ENCODE results near the gene OAT. TPM values are rescaled to one million over a fixed set of nuclear protein-coding genes. Genes with fewer than 3 reads are reported as not detected.
"Not testable (repeated sequence)": the region's sequence is repeated elsewhere in the genome, so short reads cannot be mapped to it uniquely, and the experiment has no call there.

Gene OAT
- total RNA-seq, 1 experiment from 2014 or later: 25.2 TPM

- no peak overlapping the region for H3K27ac ChIP-seq (ENCODE audit: low read depth, low read length, poor library complexity, severe bottlenecking)
- CTCF ChIA-PET: no interaction called here
- intact Hi-C loops (cut with micrococcal nuclease; ENCODE audit: unreplicated experiment): no loop called here
- H3K4me3 ChIP-seq (ENCODE audit: low read depth, low read length, poor library complexity, severe bottlenecking): no peak overlapping the region
- no peak for DNase-seq (ENCODE audit: low spot score)
- POLR2A ChIA-PET (ENCODE audit: low non-redundant PET): no interaction called here
- no peaks in the 10 kb centered on the region for H3K9me3 ChIP-seq (ENCODE audit: low read depth, low read length, poor library complexity, severe bottlenecking)
- BruUV-seq (replicated peaks): no TSS peak
- peaks cover 43% of the 10 kb centered on the region for H3K27me3 ChIP-seq (replicated peaks; ENCODE audit: insufficient read depth, low read depth, low read length, poor library complexity)
- no peaks in the 10 kb centered on the region for H3K4me1 ChIP-seq (ENCODE audit: insufficient read depth, low read length, poor library complexity, severe bottlenecking)
- no peak for TF ChIP-seq CTCF (conservative IDR thresholded peaks at IDR 0.05; ENCODE audit: low read depth, low read length)
- TF ChIP-seq EZH2 (IDR thresholded peaks at IDR 0.05; ENCODE audit: borderline replicate concordance, low read depth, low read length, poor library complexity, severe bottlenecking): no peak
- no peaks in the 10 kb centered on the region for H3K36me3 ChIP-seq (ENCODE audit: insufficient read depth, low read length, poor library complexity, severe bottlenecking)
Observed at GRCh38 chr10:124370426-124370825, 48.3 kb downstream of the OAT start.

GRCh38 chr10:124369986-124370385, 48.7 kb downstream of the OAT start:
- CTCF ChIA-PET: no interaction called here
- BruUV-seq (replicated peaks): no TSS peak
- intact Hi-C loops (cut with micrococcal nuclease; ENCODE audit: unreplicated experiment): no loop called here
- POLR2A ChIA-PET (ENCODE audit: low non-redundant PET): no interaction called here
- H3K27ac ChIP-seq (ENCODE audit: low read depth, low read length, poor library complexity, severe bottlenecking): no peak overlapping the region
- H3K4me1 ChIP-seq (ENCODE audit: insufficient read depth, low read length, poor library complexity, severe bottlenecking): no peaks in the 10 kb centered on the region
- peaks cover 43% of the 10 kb centered on the region for H3K27me3 ChIP-seq (replicated peaks; ENCODE audit: insufficient read depth, low read depth, low read length, poor library complexity)
- no peak for TF ChIP-seq CTCF (conservative IDR thresholded peaks at IDR 0.05; ENCODE audit: low read depth, low read length)
- TF ChIP-seq EZH2 (IDR thresholded peaks at IDR 0.05; ENCODE audit: borderline replicate concordance, low read depth, low read length, poor library complexity, severe bottlenecking): no peak
- no peak overlapping the region for H3K4me3 ChIP-seq (ENCODE audit: low read depth, low read length, poor library complexity, severe bottlenecking)
- no peak for DNase-seq (ENCODE audit: low spot score)
- no peaks in the 10 kb centered on the region for H3K9me3 ChIP-seq (ENCODE audit: low read depth, low read length, poor library complexity, severe bottlenecking)
- H3K36me3 ChIP-seq (ENCODE audit: insufficient read depth, low read length, poor library complexity, severe bottlenecking): no peaks in the 10 kb centered on the region

GRCh38 chr10:124369533-124369932, 49.2 kb downstream of the OAT start:
- H3K9me3 ChIP-seq (ENCODE audit: low read depth, low read length, poor library complexity, severe bottlenecking); H3K36me3 ChIP-seq (ENCODE audit: insufficient read depth, low read length, poor library complexity, severe bottlenecking); DNase-seq (ENCODE audit: low spot score); H3K27ac ChIP-seq (ENCODE audit: low read depth, low read length, poor library complexity, severe bottlenecking); CTCF ChIA-PET; H3K4me3 ChIP-seq (ENCODE audit: low read depth, low read length, poor library complexity, severe bottlenecking); H3K4me1 ChIP-seq (ENCODE audit: insufficient read depth, low read length, poor library complexity, severe bottlenecking); BruUV-seq (replicated peaks); POLR2A ChIA-PET (ENCODE audit: low non-redundant PET); intact Hi-C loops (cut with micrococcal nuclease; ENCODE audit: unreplicated experiment): not testable (repeated sequence)
- peaks cover 41% of the 10 kb centered on the region for H3K27me3 ChIP-seq (replicated peaks; ENCODE audit: insufficient read depth, low read depth, low read length, poor library complexity)

DNA sequence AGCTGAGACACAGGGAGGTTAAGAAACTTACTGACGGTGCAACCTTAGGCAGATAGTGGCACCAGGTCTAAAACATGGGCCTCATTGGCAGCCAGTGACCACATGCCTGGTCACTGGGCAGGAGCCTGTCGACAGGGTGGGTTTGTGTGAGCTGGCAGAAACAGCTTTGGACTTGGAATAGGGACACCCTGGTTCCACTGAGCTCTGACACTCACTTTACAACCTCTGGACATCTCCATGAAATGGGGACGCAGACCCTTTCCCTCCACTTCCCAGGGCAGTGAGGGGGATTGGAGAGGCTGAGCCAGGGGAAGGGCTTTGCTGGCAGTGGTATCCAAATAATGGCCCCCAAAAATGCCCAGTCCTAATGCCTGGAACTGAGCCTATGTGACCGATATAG, 49.7 kb downstream of the OAT start:
- CTCF ChIA-PET: no interaction called here
- intact Hi-C loops (cut with micrococcal nuclease; ENCODE audit: unreplicated experiment): no loop called here
- H3K27me3 ChIP-seq (replicated peaks; ENCODE audit: insufficient read depth, low read depth, low read length, poor library complexity): peaks cover 37% of the 10 kb centered on the region
- POLR2A ChIA-PET (ENCODE audit: low non-redundant PET): no interaction called here
- H3K36me3 ChIP-seq (ENCODE audit: insufficient read depth, low read length, poor library complexity, severe bottlenecking): no peaks in the 10 kb centered on the region
- TF ChIP-seq EZH2 (IDR thresholded peaks at IDR 0.05; ENCODE audit: borderline replicate concordance, low read depth, low read length, poor library complexity, severe bottlenecking) (no peak), CTCF (conservative IDR thresholded peaks at IDR 0.05; ENCODE audit: low read depth, low read length) (no peak)
- no peak overlapping the region for H3K27ac ChIP-seq (ENCODE audit: low read depth, low read length, poor library complexity, severe bottlenecking)
- BruUV-seq (replicated peaks): no TSS peak
- no peaks in the 10 kb centered on the region for H3K4me1 ChIP-seq (ENCODE audit: insufficient read depth, low read length, poor library complexity, severe bottlenecking)
- no peaks in the 10 kb centered on the region for H3K9me3 ChIP-seq (ENCODE audit: low read depth, low read length, poor library complexity, severe bottlenecking)
- no peak overlapping the region for H3K4me3 ChIP-seq (ENCODE audit: low read depth, low read length, poor library complexity, severe bottlenecking)
- DNase-seq (ENCODE audit: low spot score): no peak
